Lung (tissue), 16 donors: ENCODE results near the gene TCL1B. TPM values are rescaled to one million over a fixed set of nuclear protein-coding genes. Genes with fewer than 3 reads are reported as not detected.

Experiments used
- ATAC-seq: fragments of 200-7000 bp; cut with Tn5 transposase; one replicate; pipeline ENCODE4 v1.9.1; 2020; ENCODE audit warnings: moderate number of reproducible peaks; ENCODE audit not compliant: insufficient read depth, low FRiP score
- DNase-seq, 3 donors: peaks; one replicate each; pipeline ENCODE4 v3.0.0-alpha.2; 2013 to 2017
- H3K27ac ChIP-seq, 2 donors: one replicate each; pipeline ENCODE4 v1.5.1; 2013; ENCODE audit warnings: mild to moderate bottlenecking in 2 of 2, moderate library complexity in 2 of 2, control low read depth in 1 of 2, inconsistent platforms in 1 of 2, low read depth in 1 of 2, low read length in 1 of 2
- H3K27me3 ChIP-seq, 3 donors: one replicate each; pipeline ENCODE4 v1.5.1; 2013; ENCODE audit warnings: low read length in 2 of 3; ENCODE audit not compliant: control insufficient read depth in 3 of 3, insufficient read depth in 3 of 3
- H3K36me3 ChIP-seq, 4 donors: one replicate each; pipeline ENCODE4 v1.5.1; 2013; ENCODE audit warnings: low read length in 4 of 4, mild to moderate bottlenecking in 1 of 4, moderate library complexity in 1 of 4; ENCODE audit not compliant: control insufficient read depth in 4 of 4, insufficient read depth in 4 of 4
- H3K4me1 ChIP-seq, 5 donors: one replicate each; pipeline ENCODE4 v1.5.1; 2013; ENCODE audit warnings: low read length in 5 of 5, mild to moderate bottlenecking in 2 of 5, moderate library complexity in 1 of 5; ENCODE audit not compliant: control insufficient read depth in 5 of 5, insufficient read depth in 5 of 5
- H3K4me3 ChIP-seq: one replicate; pipeline ENCODE4 v1.5.1; 2013; ENCODE audit warnings: mild to moderate bottlenecking, control low read depth, moderate library complexity
- H3K9ac ChIP-seq, 2 donors: one replicate each; pipeline ENCODE4 v1.5.1; 2013; ENCODE audit warnings: low read length in 2 of 2, control low read depth in 1 of 2; ENCODE audit not compliant: insufficient read depth in 1 of 2
- H3K9me3 ChIP-seq, 4 donors: one replicate each; pipeline ENCODE4 v1.5.1; 2013; ENCODE audit warnings: low read length in 3 of 4, mild to moderate bottlenecking in 1 of 4, moderate library complexity in 1 of 4; ENCODE audit not compliant: control insufficient read depth in 4 of 4, insufficient read depth in 3 of 4
- CTCF ChIP-seq: IDR thresholded peaks from 2 replicates; pipeline ENCODE4 v1.5.1; 2012; ENCODE audit warnings: mild to moderate bottlenecking; ENCODE audit errors: control extremely low read depth, extremely low read depth
- WGBS, 2 donors: extraction: QIAGEN DNeasy Blood & Tissue Kit; methylation state at CpG; one replicate each; pipeline ENCODE4 v1.1.7; 2013; 5-methylcytosine and 5-hydroxymethylcytosine counted together
- long read RNA-seq, 5 donors: transcript quantifications; one replicate each; lab custom pipeline, GENCODE V29; 2026
- polyA plus RNA-seq, 2 donors: library from polyadenylated mRNA; stranded (reverse); fragments of 200-250 nt; gene quantifications; one replicate each; pipeline ENCODE4 v1.2.1, GENCODE V29; 2013
- total RNA-seq, 2 donors: library from RNA; depleted of rRNA in 1 of 2; stranded (reverse); fragments of >200 nt in 1 of 2; gene quantifications; one replicate each; pipeline ENCODE4 v1.2.1, GENCODE V29; 2014 to 2021
- donor health status: control.
- donor health status: control.
- donor health status: Bipolar disorder and iron deficiency.
- donor health status: healthy.
- donor health status: DM: yes; HTN: yes; CAD: no.

The TCL1B gene
- total RNA-seq (under 1 TPM in 1 of 2 donors, not detected in 1; 0.28 TPM), polyA plus RNA-seq (under 1 TPM in 1 of 2 donors, not detected in 1; 0.03 TPM)
- long read RNA-seq, donor 1, result 0 reads
- long read RNA-seq, donor 2, result 0 reads
- long read RNA-seq, donor 3, result 0 reads
- long read RNA-seq, donor 4, result 0 reads
- long read RNA-seq, donor 5, result 0 reads

GRCh38 chr14:95685978-95686922 lies at the start of gene TCL1B:
TSS of gene TCL1B (plus strand) at chr14:95686426. CDS start at chr14:95686468, 42 bp downstream.
- H3K9me3 ChIP-seq, result peaks cover 0 to 2% (median 0%) of the 10 kb centered on the region in 4 donors
- no peak within 1 kb of the TSS for H3K4me3 ChIP-seq
- H3K36me3 ChIP-seq, result no peaks in the 10 kb centered on the region
- DNase-seq, result no peak
- H3K27me3 ChIP-seq, result no peaks in the 10 kb centered on the region
- no peaks in the 10 kb centered on the region for H3K4me1 ChIP-seq
- WGBS, 2 donors, result 87 to 89% methylated on average over 24 to 34 of the region's 38 CpGs
- H3K27ac ChIP-seq, result no peak within 1 kb of the TSS
- ATAC-seq, result no peak
- TF ChIP-seq CTCF, result no peak
- H3K9ac ChIP-seq, result no peak within 1 kb of the TSS

DNA sequence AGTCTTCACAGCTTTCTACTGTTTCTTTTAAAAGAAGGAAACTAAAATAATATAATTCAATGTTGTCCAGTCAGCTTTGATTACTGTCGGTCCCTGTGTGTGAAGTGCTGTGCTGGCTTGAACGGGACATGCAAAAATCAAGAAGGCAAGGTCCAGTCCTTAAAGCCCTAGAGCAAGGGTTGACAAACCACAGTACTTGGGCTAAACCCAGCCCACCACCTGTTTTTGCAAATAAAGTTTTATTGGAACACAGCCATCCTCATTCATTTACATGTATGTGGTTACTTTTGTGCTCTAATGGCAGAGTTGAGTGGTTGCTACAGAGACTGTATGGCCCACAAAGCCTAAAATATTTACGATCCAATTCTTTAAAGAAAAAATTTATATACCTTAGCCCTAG lies 41.2 kb upstream of the TCL1B start:
- WGBS, 2 donors, result 90 to 91% methylated on average over 3 of the region's 3 CpGs
- ATAC-seq, result no peak

DNA sequence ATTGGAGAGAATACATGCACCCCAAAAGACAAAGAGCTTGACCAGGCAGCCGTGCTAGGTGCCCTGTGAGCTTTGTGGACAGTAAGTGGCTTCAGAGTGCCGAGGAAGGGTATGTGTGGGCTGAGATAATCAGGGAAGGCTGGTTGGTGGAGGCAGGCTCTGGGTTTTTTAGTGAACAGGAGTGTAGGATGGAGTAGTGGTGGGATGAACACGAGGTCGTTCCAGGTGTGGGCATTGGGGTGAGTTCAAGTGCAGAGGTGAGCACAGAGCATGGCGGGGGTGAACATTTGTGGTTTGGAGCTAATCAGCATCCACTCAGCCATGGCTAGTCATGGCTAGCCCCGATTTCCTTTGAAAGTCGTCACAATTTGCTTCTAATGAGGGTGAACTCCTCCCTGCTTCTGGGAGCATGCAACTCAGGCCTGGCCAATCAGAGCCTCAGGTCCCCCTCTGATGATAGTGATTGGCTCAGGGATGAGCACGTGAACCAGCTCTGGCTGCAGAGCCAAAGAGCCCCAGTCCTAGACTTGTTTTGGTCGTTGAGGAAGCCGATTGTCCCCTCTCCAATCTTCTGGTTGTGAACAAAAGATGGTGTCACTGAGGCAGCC lies 40.7 kb upstream of the TCL1B start:
- Histone ChIP-seq H3K9me3 (peaks cover 0 to 2% (median 0%) of the 10 kb centered on the region in 4 donors), H3K27me3 (peaks cover 0 to 3% (median 0%) of the 10 kb centered on the region in 3 donors), H3K36me3 (no peaks in the 10 kb centered on the region), H3K9ac (no peak overlapping the region), H3K4me1 (no peaks in the 10 kb centered on the region), H3K4me3 (no peak overlapping the region), H3K27ac (no peak overlapping the region)
- ATAC-seq (no peak), DNase-seq (no peak)
- 86% methylated on average over 10 of the region's 10 CpGs for WGBS, 2 donors
- no peak for TF ChIP-seq CTCF

More for the DNA sequence above, 41.2 kb upstream of the TCL1B start:
- TF ChIP-seq CTCF, result no peak
- no peak overlapping the region for H3K9ac ChIP-seq
- no peak overlapping the region for H3K4me3 ChIP-seq
- no peak for DNase-seq
- H3K9me3 ChIP-seq, result peaks cover 0 to 2% (median 0%) of the 10 kb centered on the region in 4 donors
- no peak overlapping the region for H3K27ac ChIP-seq
- no peaks in the 10 kb centered on the region for H3K4me1 ChIP-seq
- no peaks in the 10 kb centered on the region for H3K36me3 ChIP-seq
- H3K27me3 ChIP-seq, result peaks cover 0 to 3% (median 0%) of the 10 kb centered on the region in 3 donors
